Measurements from ENCODE around the gene KCNJ9.

DNA sequence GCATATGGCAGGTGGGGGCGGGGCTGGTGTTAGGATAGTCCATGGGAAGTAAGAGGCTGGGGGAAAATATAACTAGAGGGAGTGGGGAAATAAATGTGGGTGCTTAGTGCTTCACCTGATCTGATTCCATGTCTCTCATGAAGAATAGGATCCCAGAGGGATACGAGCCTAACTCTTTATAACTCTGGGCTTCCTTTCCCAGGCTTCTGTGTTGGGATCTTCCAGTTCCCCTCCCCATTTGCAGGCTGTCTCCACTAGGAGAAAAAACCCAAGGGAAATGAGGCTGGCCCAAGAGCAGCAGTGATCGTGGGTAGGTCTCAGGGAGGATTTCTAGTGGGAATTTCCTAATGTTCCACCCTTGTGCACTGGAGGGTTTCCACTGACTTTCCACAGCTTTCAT lies 1.6 kb downstream of the KCNJ9 start:
- TF ChIP-seq, protein P1, sequence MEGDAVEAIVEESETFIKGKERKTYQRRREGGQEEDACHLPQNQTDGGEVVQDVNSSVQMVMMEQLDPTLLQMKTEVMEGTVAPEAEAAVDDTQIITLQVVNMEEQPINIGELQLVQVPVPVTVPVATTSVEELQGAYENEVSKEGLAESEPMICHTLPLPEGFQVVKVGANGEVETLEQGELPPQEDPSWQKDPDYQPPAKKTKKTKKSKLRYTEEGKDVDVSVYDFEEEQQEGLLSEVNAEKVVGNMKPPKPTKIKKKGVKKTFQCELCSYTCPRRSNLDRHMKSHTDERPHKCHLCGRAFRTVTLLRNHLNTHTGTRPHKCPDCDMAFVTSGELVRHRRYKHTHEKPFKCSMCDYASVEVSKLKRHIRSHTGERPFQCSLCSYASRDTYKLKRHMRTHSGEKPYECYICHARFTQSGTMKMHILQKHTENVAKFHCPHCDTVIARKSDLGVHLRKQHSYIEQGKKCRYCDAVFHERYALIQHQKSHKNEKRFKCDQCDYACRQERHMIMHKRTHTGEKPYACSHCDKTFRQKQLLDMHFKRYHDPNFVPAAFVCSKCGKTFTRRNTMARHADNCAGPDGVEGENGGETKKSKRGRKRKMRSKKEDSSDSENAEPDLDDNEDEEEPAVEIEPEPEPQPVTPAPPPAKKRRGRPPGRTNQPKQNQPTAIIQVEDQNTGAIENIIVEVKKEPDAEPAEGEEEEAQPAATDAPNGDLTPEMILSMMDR (IDR thresholded peaks at IDR 0.05), result no peak
- no peak for TF ChIP-seq POLR2A (IDR thresholded peaks at IDR 0.05)

All from right lobe of liver (tissue), 4 donors.